OCI-LY1 (cell line): ENCODE results near the gene INPP5A.

Experiments used
- H2AFZ ChIP-seq: fragments of 200-600 bp; sonication (generic), shearing (Covaris generic); 2 replicates; pipeline ENCODE4 v1.6.0; 2014; ENCODE audit warnings: antibody characterized with exemption, mild to moderate bottlenecking, low read length
- H3F3A ChIP-seq: fragments of 200-600 bp; sonication (generic), shearing (Covaris generic); 2 replicates; pipeline ENCODE4 v1.6.0; 2014; ENCODE audit warnings: mild to moderate bottlenecking, antibody characterized with exemption, low read length, moderate library complexity; ENCODE audit not compliant: insufficient read depth
- H3K27ac ChIP-seq: fragments of 200-600 bp; sonication (generic); 2 replicates; pipeline ENCODE4 v1.5.1; 2014; ENCODE audit warnings: low read length, mixed run types, mild to moderate bottlenecking, low read depth; ENCODE audit not compliant: poor library complexity, severe bottlenecking
- H3K27me3 ChIP-seq: fragments of 200-600 bp; sonication (generic); 2 replicates; pipeline ENCODE4 v1.6.0; 2014; ENCODE audit warnings: antibody characterized with exemption, mild to moderate bottlenecking, low read length, moderate library complexity; ENCODE audit not compliant: insufficient read depth
- H3K36me3 ChIP-seq: fragments of 200-600 bp; sonication (generic); 2 replicates; pipeline ENCODE4 v1.6.1; 2014; ENCODE audit warnings: mild to moderate bottlenecking, antibody characterized with exemption, low read length, moderate library complexity, mixed read lengths; ENCODE audit not compliant: insufficient read depth
- H3K4me1 ChIP-seq: fragments of 200-600 bp; sonication (generic); 2 replicates; pipeline ENCODE4 v1.5.1; 2014; ENCODE audit warnings: mild to moderate bottlenecking, low read length, moderate library complexity; ENCODE audit not compliant: insufficient read depth, severe bottlenecking
- H3K4me2 ChIP-seq: fragments of 200-600 bp; sonication (generic), shearing (Covaris generic); 2 replicates; pipeline ENCODE4 v1.6.1; 2014; ENCODE audit warnings: low read length
- H3K4me3 ChIP-seq: fragments of 200-600 bp; sonication (generic); 2 replicates; pipeline ENCODE4 v1.5.1; 2014; ENCODE audit warnings: low read length, low read depth, mild to moderate bottlenecking, mixed read lengths; ENCODE audit not compliant: poor library complexity, severe bottlenecking
- H3K79me2 ChIP-seq: fragments of 200-600 bp; shearing (Covaris generic); 2 replicates; pipeline ENCODE4 v1.6.1; 2016; ENCODE audit warnings: mixed run types, low read length, mixed read lengths; ENCODE audit not compliant: insufficient read depth
- H3K9ac ChIP-seq: fragments of 200-600 bp; sonication (generic), shearing (Covaris generic); 2 replicates; pipeline ENCODE4 v1.6.1; 2014; ENCODE audit warnings: mild to moderate bottlenecking, low read length, mixed read lengths
- H3K9me2 ChIP-seq: fragments of 200-600 bp; sonication (generic), shearing (Covaris generic); 2 replicates; pipeline ENCODE4 v1.6.1; 2014; ENCODE audit warnings: low read depth, mild to moderate bottlenecking, low read length, mixed read lengths
- H3K9me3 ChIP-seq: fragments of 200-600 bp; shearing (Covaris generic); 2 replicates; pipeline ENCODE4 v1.6.1; 2014; ENCODE audit warnings: low read length, mixed read lengths
- H4K20me1 ChIP-seq: fragments of 200-600 bp; sonication (generic), shearing (Covaris generic); 2 replicates; pipeline ENCODE4 v1.6.0; 2016; ENCODE audit warnings: mild to moderate bottlenecking, low read length; ENCODE audit not compliant: insufficient read depth
- EZH2 ChIP-seq: fragments of 200-600 bp; sonication (generic), shearing (Covaris generic); IDR thresholded peaks from 2 replicates; pipeline ENCODE4 v1.8.0; 2017; ENCODE audit warnings: borderline replicate concordance, mixed run types, mild to moderate bottlenecking, antibody characterized with exemption, low read length, moderate library complexity, mixed read lengths
- TF ChIP-seq, protein P1 (sequence below): fragments of 200-600 bp; sonication (generic), shearing (Covaris generic); IDR thresholded peaks from 2 replicates; pipeline ENCODE4 v1.5.1; 2017; ENCODE audit warnings: mild to moderate bottlenecking, antibody characterized with exemption, low read length, moderate library complexity, mixed read lengths

INPP5A gene

DNA sequence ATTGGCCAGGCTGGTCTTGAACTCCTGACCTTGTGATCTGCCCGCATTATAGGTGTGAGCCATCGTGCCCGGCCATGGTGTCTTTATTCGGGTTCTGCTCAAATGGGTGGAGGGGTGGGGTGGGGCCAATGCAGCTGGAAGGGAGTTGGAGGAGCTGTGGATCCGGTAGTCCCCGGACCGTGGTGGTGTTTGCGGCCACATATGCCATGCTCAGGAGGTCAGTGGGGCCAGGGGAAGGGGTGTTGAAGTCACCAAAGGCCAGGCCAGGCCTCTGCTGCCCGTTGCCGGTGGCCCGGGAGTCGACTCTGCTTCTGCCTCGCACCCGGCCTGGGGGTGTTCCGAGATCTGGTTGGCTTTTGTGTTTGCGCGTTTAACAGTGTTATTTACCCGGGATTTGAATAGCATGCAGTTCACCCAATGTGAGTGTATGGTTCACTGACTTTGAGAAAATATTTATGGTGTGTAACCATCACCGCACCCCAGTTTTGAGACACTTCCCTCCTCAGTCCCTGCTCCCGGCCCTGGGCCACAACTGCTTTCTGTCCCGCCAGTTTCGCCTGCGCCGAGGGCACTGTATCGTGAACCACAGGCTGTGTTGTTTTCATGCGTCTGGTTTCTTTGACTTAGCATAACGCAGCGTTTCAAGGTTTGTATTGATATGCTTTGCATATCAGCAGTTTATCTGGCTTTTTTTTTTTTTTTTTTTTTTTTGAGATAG, 10.7 kb downstream of the INPP5A start:
- TF ChIP-seq EZH2, result no peak
- TF ChIP-seq, protein P1, sequence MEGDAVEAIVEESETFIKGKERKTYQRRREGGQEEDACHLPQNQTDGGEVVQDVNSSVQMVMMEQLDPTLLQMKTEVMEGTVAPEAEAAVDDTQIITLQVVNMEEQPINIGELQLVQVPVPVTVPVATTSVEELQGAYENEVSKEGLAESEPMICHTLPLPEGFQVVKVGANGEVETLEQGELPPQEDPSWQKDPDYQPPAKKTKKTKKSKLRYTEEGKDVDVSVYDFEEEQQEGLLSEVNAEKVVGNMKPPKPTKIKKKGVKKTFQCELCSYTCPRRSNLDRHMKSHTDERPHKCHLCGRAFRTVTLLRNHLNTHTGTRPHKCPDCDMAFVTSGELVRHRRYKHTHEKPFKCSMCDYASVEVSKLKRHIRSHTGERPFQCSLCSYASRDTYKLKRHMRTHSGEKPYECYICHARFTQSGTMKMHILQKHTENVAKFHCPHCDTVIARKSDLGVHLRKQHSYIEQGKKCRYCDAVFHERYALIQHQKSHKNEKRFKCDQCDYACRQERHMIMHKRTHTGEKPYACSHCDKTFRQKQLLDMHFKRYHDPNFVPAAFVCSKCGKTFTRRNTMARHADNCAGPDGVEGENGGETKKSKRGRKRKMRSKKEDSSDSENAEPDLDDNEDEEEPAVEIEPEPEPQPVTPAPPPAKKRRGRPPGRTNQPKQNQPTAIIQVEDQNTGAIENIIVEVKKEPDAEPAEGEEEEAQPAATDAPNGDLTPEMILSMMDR, result no peak
- Histone ChIP-seq H2AFZ (no peak overlapping the region), H3K9me2 (no peaks in the 10 kb centered on the region), H3K4me1 (no peaks in the 10 kb centered on the region), H3K27ac (no peak overlapping the region), H3K79me2 (no peaks in the 10 kb centered on the region), H3F3A (no peaks in the 10 kb centered on the region), H3K27me3 (no peaks in the 10 kb centered on the region; the same call in 1 of the 2 replicates), H3K9ac (no peak overlapping the region), H3K9me3 (no peaks in the 10 kb centered on the region), H3K4me3 (no peak overlapping the region), H3K4me2 (no peak overlapping the region), H3K36me3 (no peaks in the 10 kb centered on the region), H4K20me1 (no peaks in the 10 kb centered on the region)

DNA sequence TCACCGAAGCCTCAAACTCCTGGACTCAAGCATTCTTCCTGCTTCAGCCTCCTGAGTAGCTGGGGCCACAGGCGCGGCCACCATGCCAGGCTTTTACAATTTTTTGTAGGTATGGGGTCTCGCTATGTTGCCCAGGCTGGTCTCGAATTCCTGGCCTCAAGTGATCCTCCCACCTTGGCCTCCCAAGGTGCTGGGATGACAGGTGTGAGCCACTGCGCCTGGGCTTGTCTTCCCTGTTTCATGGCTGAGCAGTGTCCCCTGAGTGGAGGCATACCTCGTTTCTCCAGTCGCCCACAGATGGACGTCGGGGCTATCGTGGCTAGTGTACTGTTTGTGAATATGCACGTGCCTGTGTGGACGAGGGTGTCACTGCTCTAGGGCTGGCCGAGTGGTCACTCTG, 11.3 kb downstream of the INPP5A start:
- Histone ChIP-seq H4K20me1 (no peaks in the 10 kb centered on the region), H3K27me3 (no peaks in the 10 kb centered on the region; the same call in 1 of the 2 replicates)
- no peak for TF ChIP-seq EZH2
- TF ChIP-seq, protein P1, result no peak

DNA sequence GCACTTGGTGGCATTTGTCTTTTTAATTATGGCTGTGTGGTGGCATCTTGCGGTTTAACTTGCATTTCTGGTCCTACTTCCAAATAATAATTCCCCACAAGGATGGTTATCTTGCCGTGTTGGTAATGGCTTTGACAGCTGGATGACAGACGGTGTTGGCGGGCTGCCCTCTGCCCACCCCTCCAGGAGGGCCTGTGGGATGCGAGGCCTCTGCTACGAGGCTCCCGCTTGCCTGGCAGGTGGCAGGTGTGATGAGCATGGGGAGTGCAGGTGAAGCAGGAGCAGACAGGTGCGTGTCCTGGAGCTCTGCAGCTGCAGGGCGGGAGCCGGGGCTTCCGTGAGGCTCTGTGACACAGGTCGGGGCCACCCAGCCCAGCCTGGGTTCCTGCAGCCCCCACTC, 11.8 kb downstream of the INPP5A start:
- no peaks in the 10 kb centered on the region for H3K36me3 ChIP-seq

More for the DNA sequence above, 11.3 kb downstream of the INPP5A start:
- H3K4me2 ChIP-seq, result no peak overlapping the region
- no peak overlapping the region for H2AFZ ChIP-seq
- H3K9me2 ChIP-seq, result no peaks in the 10 kb centered on the region
- H3F3A ChIP-seq, result no peaks in the 10 kb centered on the region
- H3K27ac ChIP-seq, result no peak overlapping the region
- no peaks in the 10 kb centered on the region for H3K36me3 ChIP-seq
- no peaks in the 10 kb centered on the region for H3K9me3 ChIP-seq
- H3K79me2 ChIP-seq, result no peaks in the 10 kb centered on the region
- no peak overlapping the region for H3K4me3 ChIP-seq
- H3K4me1 ChIP-seq, result no peaks in the 10 kb centered on the region
- no peak overlapping the region for H3K9ac ChIP-seq

More for the DNA sequence above, 11.8 kb downstream of the INPP5A start:
- H3K4me1 ChIP-seq, result no peaks in the 10 kb centered on the region
- H3K27me3 ChIP-seq, result no peaks in the 10 kb centered on the region; the same call in 1 of the 2 replicates
- no peaks in the 10 kb centered on the region for H3F3A ChIP-seq
- H3K27ac ChIP-seq, result no peak overlapping the region
- H3K9me2 ChIP-seq, result no peaks in the 10 kb centered on the region
- H2AFZ ChIP-seq, result no peak overlapping the region
- H3K4me3 ChIP-seq, result no peak overlapping the region
- no peaks in the 10 kb centered on the region for H3K79me2 ChIP-seq
- TF ChIP-seq, protein P1, result no peak
- no peak for TF ChIP-seq EZH2
- H3K9me3 ChIP-seq, result no peaks in the 10 kb centered on the region
- no peak overlapping the region for H3K9ac ChIP-seq
- H4K20me1 ChIP-seq, result no peaks in the 10 kb centered on the region
- H3K4me2 ChIP-seq, result no peak overlapping the region
